Naive thymus-derived CD4-positive, alpha-beta T cell (primary cell): Measurements from ENCODE around the gene XK. TPM values are rescaled to one million over a fixed set of nuclear protein-coding genes. Genes with fewer than 3 reads are reported as not detected.

Experiments
- ATAC-seq: fragments of 150-1000 bp; cut with Tn5 transposase; 2 replicates; pipeline ENCODE4 v1.10.0; 2021; ENCODE audit warnings: mild to moderate bottlenecking, moderate library complexity
- CTCF ChIA-PET: fragments of 350-600 bp; sonication (Branson Sonifier 250); formaldehyde crosslinking; loops from one replicate; lab custom pipeline; 2021; ENCODE audit warnings: antibody characterized with exemption; lab: Charles Lee
- POLR2A ChIA-PET: fragments of 350-600 bp; sonication (Branson Sonifier 250); formaldehyde crosslinking; loops from one replicate; lab custom pipeline; 2021; ENCODE audit warnings: antibody characterized with exemption, inconsistent platforms; lab: Charles Lee
- DNase-seq, 9 donors: peaks; one replicate each; pipeline versions ENCODE4 v3.0.0 to v3.0.0-alpha.2; 2020 to 2022; ENCODE audit warnings: mixed read lengths in 1 of 9
- H3K27ac ChIP-seq: one replicate; pipeline ENCODE4 v1.7.0; 2013; ENCODE audit warnings: mild to moderate bottlenecking, low read depth, low read length, moderate library complexity
- H3K27me3 ChIP-seq, 2 donors: one replicate each; pipeline ENCODE4 v1.7.0; 2013; ENCODE audit warnings: low read length in 2 of 2, mild to moderate bottlenecking in 2 of 2, moderate library complexity in 2 of 2; ENCODE audit not compliant: control insufficient read depth in 2 of 2, insufficient read depth in 2 of 2
- H3K36me3 ChIP-seq, 3 experiments: 1 replicate in 2 of 3; 2 replicates in 1 of 3; pipeline ENCODE4 v1.7.0; 2013; ENCODE audit warnings: low read length in 3 of 3, mild to moderate bottlenecking in 3 of 3, moderate library complexity in 1 of 3; ENCODE audit not compliant: insufficient read depth in 3 of 3, control insufficient read depth in 2 of 3
- H3K4me1 ChIP-seq, 2 donors: one replicate each; pipeline ENCODE4 v1.7.0; 2013; ENCODE audit warnings: low read length in 2 of 2, mild to moderate bottlenecking in 2 of 2, moderate library complexity in 1 of 2; ENCODE audit not compliant: control insufficient read depth in 2 of 2, insufficient read depth in 2 of 2
- H3K4me3 ChIP-seq: 2 replicates; pipeline ENCODE4 v1.7.0; 2013; ENCODE audit warnings: mild to moderate bottlenecking, low read length
- H3K9me3 ChIP-seq, 3 experiments: 1 replicate in 2 of 3; 2 replicates in 1 of 3; pipeline ENCODE4 v1.7.0; 2013; ENCODE audit warnings: low read length in 3 of 3; ENCODE audit not compliant: control insufficient read depth in 2 of 3
- H3K27ac Mint-ChIP-seq, 9 donors: one replicate each; pipeline ENCODE4 v1.8.0; 2020 to 2022; ENCODE audit warnings: mixed read lengths in 9 of 9, mild to moderate bottlenecking in 8 of 9, moderate library complexity in 5 of 9, inconsistent platforms in 2 of 9
- H3K27me3 Mint-ChIP-seq, 5 donors: one replicate each; pipeline ENCODE4 v1.8.0; 2021 to 2022; ENCODE audit warnings: mixed read lengths in 5 of 5, mild to moderate bottlenecking in 1 of 5
- H3K36me3 Mint-ChIP-seq, 5 donors: one replicate each; pipeline ENCODE4 v1.8.0; 2020 to 2022; ENCODE audit warnings: mixed read lengths in 5 of 5, mild to moderate bottlenecking in 3 of 5, inconsistent platforms in 1 of 5
- H3K4me1 Mint-ChIP-seq, 7 donors: one replicate each; pipeline ENCODE4 v1.8.0; 2020 to 2022; ENCODE audit warnings: mixed read lengths in 7 of 7, mild to moderate bottlenecking in 3 of 7, inconsistent platforms in 1 of 7
- H3K4me3 Mint-ChIP-seq, 10 donors: one replicate each; pipeline ENCODE4 v1.8.0; 2020 to 2022; ENCODE audit warnings: mild to moderate bottlenecking in 10 of 10, mixed read lengths in 10 of 10, moderate library complexity in 6 of 10, inconsistent platforms in 2 of 10
- H3K9me3 Mint-ChIP-seq, 11 donors: one replicate each; pipeline ENCODE4 v1.8.0; 2020 to 2022; ENCODE audit warnings: mixed read lengths in 11 of 11, mild to moderate bottlenecking in 4 of 11, inconsistent platforms in 1 of 11, moderate library complexity in 1 of 11
- intact Hi-C, 2 donors: fragments of 100-400 bp; cut with micrococcal nuclease; formaldehyde crosslinking; loops; one replicate each; pipeline ENCODE4 v1.15.1; 2023
- polyA plus RNA-seq, 2 donors: library from polyadenylated mRNA; unstranded; fragments of 300-500 nt; fragmentation: Illumina TruSeq; gene quantifications; one replicate each; pipeline ENCODE4 v1.2.3, GENCODE V29; 2021
- total RNA-seq, 6 experiments: library from RNA in 5 of 6; stranded (reverse) in 5 of 6; gene quantifications; 1 replicate in 5 of 6; 2 replicates in 1 of 6; pipeline ENCODE4 v1.2.3 and lab custom pipeline; 2021 to 2026

The XK gene
- total and polyA plus RNA-seq, 7 experiments from 2014 or later: 0.07 to 0.19 (median 0.17) TPM; not detected in 4

DNA sequence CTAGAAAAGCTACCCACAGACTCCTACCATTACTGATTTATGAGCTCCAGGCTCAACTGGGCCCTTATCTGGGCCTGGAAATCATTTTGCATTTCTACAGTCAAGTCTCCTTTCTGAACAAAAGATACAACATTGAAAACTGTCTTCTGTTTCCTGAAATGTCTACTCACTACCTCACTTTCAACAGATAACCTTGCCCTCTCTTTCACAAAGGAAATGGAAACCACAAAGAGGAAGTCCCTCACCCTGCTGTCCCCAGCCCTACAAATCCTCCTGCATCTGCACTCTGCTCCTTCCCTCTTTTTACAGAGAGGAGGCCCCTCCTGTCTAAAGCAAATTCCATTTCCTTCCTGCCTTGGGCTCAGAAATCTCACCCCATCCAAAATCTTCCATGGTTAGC, 69.4 kb downstream of the XK start:
- ChIA-PET POLR2A (no interaction called here), CTCF (interaction anchor here (1.0 kb wide), 1 partner anchor 70 kb away, joined by 3 read pairs; no protein-coding TSS in a partner anchor)
- no peaks in the 10 kb centered on the region for H3K9me3 ChIP-seq
- peak; percentile 91 for ATAC-seq
- H3K27me3 ChIP-seq: no peaks in the 10 kb centered on the region
- no peak overlapping the region for H3K27ac Mint-ChIP-seq
- H3K4me3 Mint-ChIP-seq: no peak overlapping the region
- H3K4me1 Mint-ChIP-seq: peaks cover 0 to 18% (median 6%) of the 10 kb centered on the region in 7 donors
- no peaks in the 10 kb centered on the region for H3K27me3 Mint-ChIP-seq
- no peaks in the 10 kb centered on the region for H3K36me3 ChIP-seq
- H3K36me3 Mint-ChIP-seq: peaks cover 0 to 10% (median 0%) of the 10 kb centered on the region in 5 donors
- H3K27ac ChIP-seq: peak overlapping the region; percentile 26
- peak in 6 of 9 donors; percentile 15 to 53 (median 44) for DNase-seq
- intact Hi-C loops: loop anchor here (1.0 to 5.0 kb wide), 4 partner anchors 10 to 572 kb away; partner anchors contain the start of gene RPGR (in 1 of the 2)
- peak overlapping the region; percentile 25 for H3K4me3 ChIP-seq
- peaks cover 0 to 13% (median 0%) of the 10 kb centered on the region in 11 donors for H3K9me3 Mint-ChIP-seq
- H3K4me1 ChIP-seq: peaks cover 37% of the 10 kb centered on the region in 2 donors

DNA sequence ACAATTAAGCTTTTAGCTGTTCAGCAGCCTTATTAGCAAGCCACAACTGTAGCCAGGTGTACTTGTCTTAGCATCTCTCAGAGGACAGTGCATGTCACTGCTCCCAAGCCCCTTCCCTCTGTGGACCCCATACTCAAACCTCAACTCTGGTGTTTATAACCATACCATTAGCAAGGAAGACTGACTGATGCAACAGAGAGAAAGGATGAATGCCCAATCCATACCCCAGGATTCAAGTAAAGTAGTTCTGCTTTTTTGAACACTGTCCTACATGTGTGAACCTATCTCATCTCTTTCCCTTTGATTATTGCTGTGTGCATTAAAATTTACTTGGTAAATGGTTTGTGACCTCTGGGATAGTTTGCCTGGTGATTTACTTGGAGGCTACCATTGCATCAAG, 71.5 kb downstream of the XK start:
- ATAC-seq (no peak), DNase-seq (no peak)
- peaks cover 36 to 37% of the 10 kb centered on the region in 2 donors for H3K4me1 ChIP-seq
- H3K27ac ChIP-seq: no peak overlapping the region
- intact Hi-C loops: loop anchor here in 1 of 2 donors (5.0 kb wide), 1 partner anchor 570 kb away; the partner anchor contains the start of gene RPGR
- peaks cover 0 to 21% (median 6%) of the 10 kb centered on the region in 7 donors for H3K4me1 Mint-ChIP-seq
- peak overlapping the region in 2 of 10 donors; percentile 7 to 14 for H3K4me3 Mint-ChIP-seq
- H3K36me3 ChIP-seq: no peaks in the 10 kb centered on the region
- ChIA-PET POLR2A (no interaction called here), CTCF (interaction anchor here (1.3 to 2.0 kb wide), 2 partner anchors 11 to 68 kb away, joined by 3 to 6 read pairs; no protein-coding TSS in a partner anchor)
- no peaks in the 10 kb centered on the region for H3K9me3 ChIP-seq
- H3K27me3 ChIP-seq: no peaks in the 10 kb centered on the region
- peaks cover 0 to 8% (median 0%) of the 10 kb centered on the region in 11 donors for H3K9me3 Mint-ChIP-seq
- peak overlapping the region in 3 of 9 donors; percentile 32 to 45 (median 33) for H3K27ac Mint-ChIP-seq
- H3K27me3 Mint-ChIP-seq: no peaks in the 10 kb centered on the region
- peaks cover 0 to 10% (median 0%) of the 10 kb centered on the region in 5 donors for H3K36me3 Mint-ChIP-seq
- no peak overlapping the region for H3K4me3 ChIP-seq

DNA sequence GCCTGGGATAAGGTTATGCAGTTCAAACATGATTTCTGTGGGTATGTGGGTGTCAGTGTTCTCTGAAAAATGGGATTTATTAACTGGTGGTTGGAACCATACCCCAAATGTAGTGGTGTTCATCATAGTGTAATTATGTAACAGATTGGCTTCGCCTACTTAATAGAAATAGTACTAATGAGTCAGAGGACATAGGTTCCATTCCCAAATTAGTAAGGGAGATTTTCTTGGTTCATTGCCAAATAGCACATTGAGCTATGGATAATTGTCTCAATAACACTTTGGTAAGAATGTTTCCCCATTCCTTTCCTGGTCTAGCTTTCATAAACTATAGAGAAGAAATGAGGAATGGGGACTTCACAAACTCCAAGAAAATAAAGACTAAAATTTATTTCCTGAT, 73.8 kb downstream of the XK start:
- ChIA-PET POLR2A (no interaction called here), CTCF (no interaction called here)
- intact Hi-C loops: loop anchor here in 1 of 2 donors (5.0 kb wide), 1 partner anchor 568 kb away; the partner anchor contains the start of gene RPGR
- H3K9me3 ChIP-seq: no peaks in the 10 kb centered on the region
- ATAC-seq (no peak), DNase-seq (no peak)
- peaks cover 14 to 22% of the 10 kb centered on the region in 2 donors for H3K4me1 ChIP-seq
- peaks cover 0 to 5% (median 0%) of the 10 kb centered on the region in 5 donors for H3K36me3 Mint-ChIP-seq
- no peak overlapping the region for H3K4me3 ChIP-seq
- no peak overlapping the region for H3K27ac ChIP-seq
- no peaks in the 10 kb centered on the region for H3K27me3 Mint-ChIP-seq
- H3K9me3 Mint-ChIP-seq: peaks cover 0 to 8% (median 0%) of the 10 kb centered on the region in 11 donors
- no peaks in the 10 kb centered on the region for H3K27me3 ChIP-seq
- H3K27ac Mint-ChIP-seq: no peak overlapping the region
- no peaks in the 10 kb centered on the region for H3K36me3 ChIP-seq
- no peak overlapping the region for H3K4me3 Mint-ChIP-seq
- H3K4me1 Mint-ChIP-seq: peaks cover 11 to 18% (median 14%) of the 10 kb centered on the region in 7 donors

DNA sequence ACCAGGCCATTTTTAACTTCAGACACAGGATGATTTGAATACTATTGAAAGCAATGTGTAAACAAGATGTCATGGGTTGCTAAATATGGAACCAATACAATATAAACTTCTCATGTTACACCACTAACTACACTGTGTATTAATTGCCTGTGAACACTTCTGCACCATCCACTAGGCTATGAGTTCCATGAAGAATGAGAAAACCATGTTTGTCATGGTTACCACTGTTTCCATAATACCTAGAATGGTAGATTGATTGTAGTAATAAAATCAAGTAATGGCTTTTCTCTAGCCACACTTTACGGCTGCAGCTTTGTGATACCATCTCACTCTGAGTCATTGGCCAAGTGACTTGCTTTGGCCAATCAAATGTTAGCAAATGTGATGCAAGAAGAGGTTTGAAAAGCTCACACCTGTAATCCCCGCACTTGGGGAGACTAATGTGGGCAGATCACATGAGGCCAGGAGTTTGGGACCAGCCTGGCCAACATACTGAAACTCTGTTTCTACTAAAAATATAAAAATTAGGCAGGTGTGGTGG, 74.4 kb downstream of the XK start:
- H3K27ac Mint-ChIP-seq: no peak overlapping the region
- Histone ChIP-seq H3K36me3 (no peaks in the 10 kb centered on the region), H3K27me3 (no peaks in the 10 kb centered on the region), H3K27ac (no peak overlapping the region), H3K4me1 (peaks cover 8 to 16% of the 10 kb centered on the region in 2 donors), H3K9me3 (no peaks in the 10 kb centered on the region), H3K4me3 (no peak overlapping the region)
- H3K4me3 Mint-ChIP-seq: no peak overlapping the region
- peaks cover 0 to 5% (median 0%) of the 10 kb centered on the region in 5 donors for H3K36me3 Mint-ChIP-seq
- peaks cover 11 to 18% (median 14%) of the 10 kb centered on the region in 7 donors for H3K4me1 Mint-ChIP-seq
- peaks cover 0 to 8% (median 0%) of the 10 kb centered on the region in 11 donors for H3K9me3 Mint-ChIP-seq
- CTCF ChIA-PET: no interaction called here
- no peaks in the 10 kb centered on the region for H3K27me3 Mint-ChIP-seq
- POLR2A ChIA-PET: no interaction called here
- ATAC-seq (no peak), DNase-seq (no peak)
- intact Hi-C loops: loop anchor here in 1 of 2 donors (5.0 kb wide), 1 partner anchor 567 kb away; the partner anchor contains the start of gene RPGR

DNA sequence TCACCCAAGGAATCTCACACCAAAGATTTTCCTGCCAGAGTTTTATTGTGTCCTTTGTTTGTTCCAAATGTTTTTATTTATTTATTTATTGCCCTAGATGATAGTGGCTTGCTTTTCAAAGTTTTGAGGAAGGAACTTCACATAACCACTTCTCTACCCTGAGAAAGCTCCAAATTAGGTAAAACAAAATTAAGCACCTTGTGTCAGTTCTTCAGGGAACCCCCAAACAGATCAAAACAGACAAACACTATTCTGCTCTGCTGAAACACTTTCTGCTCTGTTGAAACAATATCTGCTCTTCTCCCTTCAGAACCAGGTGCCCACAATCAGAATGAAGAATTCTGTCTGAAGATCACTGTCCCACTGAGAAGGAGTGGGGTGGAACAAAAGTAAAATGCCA, 77.8 kb downstream of the XK start:
- intact Hi-C loops: no loop called here
- Mint-ChIP-seq H3K36me3 (peaks cover 0 to 5% (median 0%) of the 10 kb centered on the region in 5 donors), H3K9me3 (peaks cover 0 to 6% (median 0%) of the 10 kb centered on the region in 11 donors), H3K4me3 (peak overlapping the region in 1 of 10 donors; percentile 5), H3K27me3 (no peaks in the 10 kb centered on the region), H3K4me1 (peaks cover 5 to 21% (median 14%) of the 10 kb centered on the region in 7 donors), H3K27ac (peak overlapping the region in 4 of 9 donors; percentile 15 to 72 (median 56))
- Histone ChIP-seq H3K9me3 (no peaks in the 10 kb centered on the region), H3K36me3 (no peaks in the 10 kb centered on the region), H3K4me3 (no peak overlapping the region), H3K27ac (no peak overlapping the region), H3K4me1 (peaks cover 0 to 7% of the 10 kb centered on the region in 2 donors), H3K27me3 (no peaks in the 10 kb centered on the region)
- no peak for ATAC-seq
- CTCF ChIA-PET: interaction anchor here (1.0 to 1.8 kb wide), 2 partner anchors 18 to 61 kb away, joined by 3 to 6 read pairs; no protein-coding TSS in a partner anchor
- no peak for DNase-seq
- POLR2A ChIA-PET: no interaction called here

DNA sequence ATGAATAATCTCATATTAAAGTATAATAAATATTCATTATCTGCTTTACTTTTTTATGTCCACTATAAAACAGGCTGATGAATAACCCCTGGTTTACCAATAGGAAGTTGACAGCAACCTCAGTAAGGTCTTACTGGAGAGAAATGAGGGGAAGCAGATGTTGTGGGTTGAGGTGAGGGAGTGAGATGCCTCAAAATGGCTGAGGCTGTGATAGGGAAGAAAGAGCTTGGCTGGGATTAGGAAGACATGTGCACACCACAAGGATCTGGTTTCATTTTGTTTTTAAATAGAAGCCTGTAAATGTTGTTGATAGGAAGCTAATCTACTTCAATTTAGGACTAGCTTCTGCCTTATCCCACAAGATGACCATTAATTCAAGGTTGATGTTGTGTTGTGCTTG, 79.9 kb downstream of the XK start:
- H3K36me3 Mint-ChIP-seq: peaks cover 0 to 5% (median 0%) of the 10 kb centered on the region in 5 donors
- H3K27ac Mint-ChIP-seq: peak overlapping the region in 1 of 9 donors; percentile 56
- CTCF ChIA-PET: no interaction called here
- Histone ChIP-seq H3K4me3 (no peak overlapping the region), H3K9me3 (no peaks in the 10 kb centered on the region), H3K4me1 (peaks cover 0 to 7% of the 10 kb centered on the region in 2 donors), H3K27ac (no peak overlapping the region), H3K27me3 (no peaks in the 10 kb centered on the region), H3K36me3 (no peaks in the 10 kb centered on the region)
- intact Hi-C loops: no loop called here
- H3K4me3 Mint-ChIP-seq: no peak overlapping the region
- no peak for DNase-seq
- peaks cover 5 to 21% (median 14%) of the 10 kb centered on the region in 7 donors for H3K4me1 Mint-ChIP-seq
- peaks cover 0 to 2% (median 0%) of the 10 kb centered on the region in 11 donors for H3K9me3 Mint-ChIP-seq
- no peaks in the 10 kb centered on the region for H3K27me3 Mint-ChIP-seq
- ATAC-seq: no peak
- POLR2A ChIA-PET: no interaction called here
